Left ventricle myocardium inferior (tissue), 1 donor: ENCODE results near the gene HAUS5. TPM values are rescaled to one million over a fixed set of nuclear protein-coding genes. Genes with fewer than 3 reads are reported as not detected.

ENCODE experiments used
- DNase-seq: peaks from one replicate; pipeline ENCODE4 v3.0.0-alpha.2; 2020
- H3K27ac ChIP-seq: fragments of 200-600 bp; replicated peaks from 2 replicates; pipeline ENCODE4 v1.8.0; 2021
- H3K27me3 ChIP-seq: fragments of 200-600 bp; 2 replicates; pipeline ENCODE4 v1.8.0; 2021; ENCODE audit warnings: low read depth
- H3K36me3 ChIP-seq: fragments of 200-600 bp; 2 replicates; pipeline ENCODE4 v1.8.0; 2021
- H3K4me1 ChIP-seq: fragments of 200-600 bp; 2 replicates; pipeline ENCODE4 v1.8.0; 2021
- H3K4me3 ChIP-seq: fragments of 200-600 bp; 2 replicates; pipeline ENCODE4 v1.8.0; 2021; ENCODE audit warnings: mild to moderate bottlenecking, moderate library complexity
- H3K9me3 ChIP-seq: fragments of 200-600 bp; replicated peaks from 2 replicates; pipeline ENCODE4 v1.8.0; 2021
- CTCF ChIP-seq: fragments of 200-600 bp; IDR thresholded peaks from 2 replicates; pipeline ENCODE4 v1.8.0; 2021; ENCODE audit warnings: antibody characterized with exemption, mild to moderate bottlenecking, borderline replicate concordance
- intact Hi-C: fragments of 100-400 bp; cut with micrococcal nuclease; formaldehyde crosslinking; loops from one replicate; pipeline ENCODE4 v1.11.0; 2022
- total RNA-seq: library from RNA; stranded (reverse); fragmentation: NEBNext Ultra II Directional; extraction: Animal tissue kit (Norgen Biotek cat#: 25700); gene quantifications from one replicate; pipeline ENCODE4 v1.2.1, GENCODE V29; 2021
- donor health status: DM: no; HTN: yes; CAD: no; lungs with severe emphysema.

Gene HAUS5
- total RNA-seq, 1 donor from 2014 or later, result 3.7 TPM

- Histone ChIP-seq H3K27ac (no peak overlapping the region), H3K4me3 (no peak overlapping the region), H3K9me3 (no peaks in the 10 kb centered on the region), H3K4me1 (peaks cover 3% of the 10 kb centered on the region), H3K36me3 (peaks cover 94% of the 10 kb centered on the region), H3K27me3 (no peaks in the 10 kb centered on the region)
- intact Hi-C loops, result no loop called here
- no peak for TF ChIP-seq CTCF
- no peak for DNase-seq
Observed at GRCh38 chr19:35656700-35657099, 44.2 kb downstream of the HAUS5 start.

GRCh38 chr19:35657904-35658700, 45.6 kb downstream of the HAUS5 start:
- Histone ChIP-seq H3K4me1 (no peaks in the 10 kb centered on the region), H3K27ac (no peak overlapping the region), H3K4me3 (no peak overlapping the region), H3K27me3 (no peaks in the 10 kb centered on the region), H3K9me3 (no peaks in the 10 kb centered on the region), H3K36me3 (peaks cover 89% of the 10 kb centered on the region)
- DNase-seq, result no peak
- intact Hi-C loops, result no loop called here
- no peak for TF ChIP-seq CTCF

- Histone ChIP-seq H3K27ac (no peak overlapping the region), H3K9me3 (no peaks in the 10 kb centered on the region), H3K4me3 (no peak overlapping the region), H3K4me1 (no peaks in the 10 kb centered on the region), H3K27me3 (no peaks in the 10 kb centered on the region), H3K36me3 (peaks cover 61% of the 10 kb centered on the region)
- TF ChIP-seq CTCF, result no peak
- no peak for DNase-seq
- intact Hi-C loops, result no loop called here
Observed at GRCh38 chr19:35661995-35662340, 49.4 kb downstream of the HAUS5 start.

- peaks cover 41% of the 10 kb centered on the region for H3K36me3 ChIP-seq
Observed at GRCh38 chr19:35663981-35664380, 51.4 kb downstream of the HAUS5 start.

GRCh38 chr19:35665157-35665556, 52.6 kb downstream of the HAUS5 start:
- intact Hi-C loops, result no loop called here
- Histone ChIP-seq H3K4me3 (no peak overlapping the region), H3K9me3 (no peaks in the 10 kb centered on the region), H3K36me3 (peaks cover 29% of the 10 kb centered on the region), H3K4me1 (no peaks in the 10 kb centered on the region), H3K27me3 (peaks cover 4% of the 10 kb centered on the region), H3K27ac (no peak overlapping the region)
- TF ChIP-seq CTCF, result no peak
- DNase-seq, result no peak

More at GRCh38 chr19:35663981-35664380, 51.4 kb downstream of the HAUS5 start:
- Histone ChIP-seq H3K4me3 (no peak overlapping the region), H3K27me3 (no peaks in the 10 kb centered on the region), H3K9me3 (no peaks in the 10 kb centered on the region), H3K27ac (no peak overlapping the region), H3K4me1 (no peaks in the 10 kb centered on the region)
- no peak for DNase-seq
- TF ChIP-seq CTCF, result no peak
- intact Hi-C loops, result no loop called here
